HG03442 (cell line): ENCODE measurements around the gene TMEFF2.
"Not testable (repeated sequence)": the region's sequence is repeated elsewhere in the genome, so short reads cannot be mapped to it uniquely, and the experiment has no call there.

Experiments
- ATAC-seq: cut with Tn5 transposase; IDR thresholded peaks from one replicate; pipeline ENCODE4 v1.9.1; 2021; ENCODE audit warnings: mild to moderate bottlenecking, moderate library complexity; ENCODE audit not compliant: unreplicated experiment

Gene TMEFF2

DNA sequence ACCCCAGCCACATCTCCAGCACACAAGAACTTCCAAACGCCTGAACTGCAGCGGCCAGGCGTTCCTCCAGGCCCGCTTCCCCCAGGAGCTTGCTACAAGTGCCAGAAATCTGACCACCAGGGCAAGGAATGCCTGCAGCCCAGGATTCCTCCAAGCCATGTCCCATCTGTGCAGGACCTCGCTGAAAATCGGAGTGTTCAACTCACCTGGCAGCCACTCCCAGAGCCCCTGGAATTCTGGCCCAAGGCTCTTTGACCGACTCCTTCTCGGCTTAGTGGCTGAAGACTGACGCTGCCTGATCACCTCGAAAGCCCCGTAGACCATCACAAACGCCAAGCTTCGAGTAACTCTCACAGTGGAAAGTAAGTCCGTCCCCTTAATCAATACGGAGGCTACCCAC is 62.1 kb downstream of the TMEFF2 start:
- not testable (repeated sequence) for ATAC-seq

- not testable (repeated sequence) for ATAC-seq
These were observed 64.4 kb downstream of the TMEFF2 start for GRCh38 chr2:192130312-192130711.

DNA sequence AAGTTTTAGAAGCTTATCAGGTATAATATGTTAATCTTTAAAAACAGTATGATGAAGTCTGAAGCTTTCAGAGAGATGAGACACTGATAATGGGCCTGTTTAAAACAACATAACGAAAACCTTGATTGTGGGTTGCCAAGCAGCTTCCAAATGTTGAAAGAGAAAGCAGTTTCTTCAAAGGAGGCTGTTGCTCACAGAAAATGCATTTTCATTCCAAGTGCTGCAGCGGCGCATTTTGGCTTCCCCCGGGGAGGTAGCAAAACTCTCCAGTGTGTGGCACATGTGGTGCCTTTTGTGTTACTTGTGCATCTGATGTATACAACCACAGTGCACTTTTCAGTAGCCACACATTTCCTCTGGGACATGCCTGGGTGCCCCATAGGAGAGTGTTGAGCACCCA is 66.1 kb downstream of the TMEFF2 start:
- ATAC-seq: no peak

DNA sequence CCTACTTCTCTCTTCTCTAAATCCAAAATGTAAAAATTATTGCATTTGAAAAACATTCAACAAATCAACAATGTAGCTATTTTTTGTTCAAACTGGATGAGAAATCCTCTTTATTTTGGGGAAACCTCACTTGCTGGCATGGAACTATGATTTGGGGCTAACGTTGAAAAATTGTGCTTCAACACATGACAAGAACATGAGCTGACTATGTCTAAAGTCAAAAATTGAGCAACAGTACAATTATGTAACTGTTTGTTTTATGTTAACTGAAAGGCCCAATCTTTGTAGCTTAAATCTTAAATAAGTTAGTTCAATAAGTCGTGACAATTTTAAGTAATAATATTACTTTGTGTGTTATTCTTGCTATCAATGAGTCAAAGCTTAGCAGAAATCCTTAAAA is 67.3 kb downstream of the TMEFF2 start:
- ATAC-seq: no peak

GRCh38 chr2:192126912-192127311 is 67.8 kb downstream of the TMEFF2 start:
- no peak for ATAC-seq

DNA sequence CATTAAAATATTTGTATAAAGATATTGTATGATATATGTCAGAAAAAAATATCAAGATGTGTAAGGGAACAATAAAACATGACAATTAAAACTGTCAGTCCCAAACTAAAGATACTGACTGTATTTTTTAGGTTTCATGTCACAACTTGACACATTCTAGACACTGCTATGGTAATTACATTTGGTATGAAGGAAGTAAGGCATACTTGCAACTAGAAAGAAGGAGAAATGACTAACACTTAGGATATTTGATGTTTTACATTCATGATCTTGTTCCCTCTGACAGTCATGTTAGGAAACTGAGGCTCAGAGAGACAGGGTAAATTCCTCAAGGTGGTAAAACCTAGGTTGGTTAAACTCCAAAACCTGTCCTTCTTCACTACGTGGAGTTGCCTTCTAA is 68.3 kb downstream of the TMEFF2 start:
- ATAC-seq: no peak

- no peak for ATAC-seq
These were observed 70.2 kb downstream of the TMEFF2 start for GRCh38 chr2:192124571-192124970.

- ATAC-seq: no peak
These were observed 70.9 kb downstream of the TMEFF2 start for GRCh38 chr2:192123847-192124246.

GRCh38 chr2:192122946-192123345 is 71.8 kb downstream of the TMEFF2 start:
- no peak for ATAC-seq

GRCh38 chr2:192122141-192122540 is 72.6 kb downstream of the TMEFF2 start:
- no peak for ATAC-seq

GRCh38 chr2:192119536-192119935 is 75.2 kb downstream of the TMEFF2 start:
- ATAC-seq: no peak

- ATAC-seq: no peak
These were observed 77.0 kb downstream of the TMEFF2 start for GRCh38 chr2:192117705-192118104.

DNA sequence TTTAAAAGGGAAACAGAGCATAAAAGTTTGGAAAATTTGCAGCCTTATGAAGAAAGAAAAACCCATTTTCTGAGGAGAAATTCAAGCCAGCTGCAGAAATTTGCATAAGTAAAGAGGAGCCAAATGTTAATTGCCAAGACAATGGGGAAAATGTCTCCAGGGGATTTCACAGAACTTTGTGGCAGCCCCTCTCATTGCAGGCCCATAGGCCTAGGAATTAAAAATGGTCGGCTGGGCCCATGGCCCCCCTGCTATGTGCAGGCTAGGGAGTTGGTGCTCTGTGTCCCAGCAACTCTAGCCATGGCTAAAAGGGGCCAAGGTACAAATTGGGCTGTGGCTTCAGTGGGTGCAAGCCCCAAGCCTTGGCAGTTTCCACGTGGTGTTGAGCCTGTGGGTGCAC is 83.2 kb downstream of the TMEFF2 start:
- ATAC-seq: not testable (repeated sequence)

DNA sequence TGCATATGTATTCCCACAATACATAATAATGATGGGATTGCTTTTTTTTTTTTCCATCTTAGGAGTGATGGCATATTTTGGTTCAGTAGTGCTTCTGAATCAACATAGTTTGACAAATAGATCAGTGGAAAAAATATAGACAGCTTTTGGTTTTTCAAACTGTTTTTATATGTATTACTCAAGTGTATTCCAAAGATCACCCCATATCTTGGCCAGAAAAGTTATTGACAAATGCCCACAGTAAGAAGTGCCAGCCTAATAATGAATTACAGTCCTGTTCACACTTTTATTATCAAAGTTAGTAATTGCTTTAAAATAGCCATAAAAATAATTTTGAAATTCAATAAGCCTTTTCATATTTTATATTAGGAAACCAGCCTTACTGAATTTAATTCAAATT is 95.0 kb downstream of the TMEFF2 start:
- no peak for ATAC-seq

DNA sequence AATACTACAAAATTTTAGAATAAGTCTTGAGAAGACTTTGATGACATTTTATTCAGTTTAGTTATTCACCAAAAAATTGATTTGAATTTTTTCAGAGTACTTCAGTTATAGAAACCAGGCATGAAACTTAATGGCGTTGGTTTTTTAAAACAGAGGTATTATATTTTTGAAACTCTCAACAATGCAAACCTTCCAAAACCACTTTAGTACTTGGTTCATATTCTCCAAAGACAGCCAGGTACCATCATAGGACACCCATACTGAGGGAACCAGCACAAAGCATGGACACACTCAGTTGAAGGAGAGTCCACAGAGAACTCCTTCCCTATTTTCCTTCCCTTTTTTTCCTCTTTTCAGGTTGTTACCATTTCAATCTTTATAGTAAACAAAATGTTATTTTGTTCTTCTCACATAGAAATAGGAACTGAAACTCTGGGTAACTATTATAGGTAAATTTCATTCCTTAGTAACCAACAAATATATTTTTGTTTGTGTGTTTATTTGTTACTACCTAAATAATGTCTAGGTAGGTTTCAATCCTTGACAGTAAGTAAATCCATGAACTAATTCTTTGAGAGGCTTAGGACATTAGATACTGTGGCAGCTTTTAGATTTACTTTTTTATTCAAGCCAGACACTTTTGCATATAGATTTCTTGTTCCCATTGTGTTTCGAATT is 95.8 kb downstream of the TMEFF2 start:
- ATAC-seq: no peak

GRCh38 chr2:192091476-192091875 is 103.3 kb downstream of the TMEFF2 start:
- ATAC-seq: no peak

- ATAC-seq: no peak
These were observed 103.8 kb downstream of the TMEFF2 start for GRCh38 chr2:192090911-192091310.

DNA sequence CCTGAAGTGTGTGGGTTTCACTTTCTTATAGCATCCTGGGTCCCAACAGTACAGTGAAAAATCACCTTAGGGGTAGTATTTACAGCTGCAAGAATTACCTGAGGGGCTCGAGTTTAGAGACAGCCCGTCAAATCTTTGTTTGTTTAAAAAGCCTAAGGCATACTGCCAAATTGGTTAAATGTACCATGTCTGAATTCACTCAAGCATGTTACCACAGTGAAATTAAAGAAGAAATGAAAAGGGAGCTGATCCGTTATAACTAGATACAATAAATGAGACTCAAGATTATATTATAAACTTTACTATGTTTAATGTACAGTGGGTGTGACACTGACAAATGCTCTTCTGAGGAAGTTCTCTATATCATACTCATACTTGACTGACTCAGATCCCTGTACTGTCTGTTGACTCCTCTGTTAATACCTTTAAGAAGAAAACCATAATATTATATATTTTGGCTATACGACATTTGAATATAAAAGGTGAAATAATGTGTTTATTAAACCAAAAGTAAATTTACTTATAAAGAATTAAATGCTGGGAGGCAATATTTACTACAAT is 107.3 kb downstream of the TMEFF2 start:
- ATAC-seq: no peak

- ATAC-seq: no peak
These were observed 112.6 kb downstream of the TMEFF2 start for GRCh38 chr2:192082121-192082520.

DNA sequence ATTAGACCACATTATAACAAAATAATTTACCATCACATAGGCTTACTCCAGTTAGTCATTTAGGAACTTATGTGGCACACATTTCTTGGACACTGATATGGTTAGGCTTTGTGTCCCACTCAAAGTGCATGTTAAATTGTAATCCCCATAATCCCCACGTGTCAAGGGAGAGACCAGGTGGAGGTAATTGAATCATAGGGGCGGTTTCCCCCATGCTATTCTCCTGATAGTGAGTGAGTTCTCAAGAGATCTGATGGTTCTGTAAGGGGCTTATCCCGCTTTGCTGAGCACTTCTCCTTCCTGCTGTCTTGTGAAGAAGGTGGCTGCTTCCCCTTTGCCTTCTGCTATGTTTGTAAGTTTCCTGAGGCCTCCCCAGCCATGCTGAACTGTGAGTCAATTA is 114.6 kb downstream of the TMEFF2 start:
- ATAC-seq: not testable (repeated sequence)

DNA sequence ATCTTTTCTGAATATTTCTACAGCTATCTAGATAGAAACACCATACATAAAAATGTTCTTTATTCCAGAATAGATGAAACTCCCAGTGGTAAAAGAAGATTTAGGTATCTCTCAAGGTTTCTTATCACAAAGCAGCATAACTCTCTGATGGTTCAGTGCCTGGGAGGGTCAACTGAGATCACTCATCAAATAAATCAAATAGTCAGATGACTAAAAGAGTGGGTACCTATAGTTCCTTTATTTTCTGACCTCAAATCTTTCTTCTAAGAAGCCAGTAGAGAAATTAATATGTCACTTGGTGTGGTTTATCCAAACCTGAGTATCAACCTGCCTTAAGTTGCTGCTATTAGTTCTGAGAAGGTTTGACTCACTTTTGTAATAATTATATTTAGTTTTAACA is 120.9 kb downstream of the TMEFF2 start:
- no peak for ATAC-seq

DNA sequence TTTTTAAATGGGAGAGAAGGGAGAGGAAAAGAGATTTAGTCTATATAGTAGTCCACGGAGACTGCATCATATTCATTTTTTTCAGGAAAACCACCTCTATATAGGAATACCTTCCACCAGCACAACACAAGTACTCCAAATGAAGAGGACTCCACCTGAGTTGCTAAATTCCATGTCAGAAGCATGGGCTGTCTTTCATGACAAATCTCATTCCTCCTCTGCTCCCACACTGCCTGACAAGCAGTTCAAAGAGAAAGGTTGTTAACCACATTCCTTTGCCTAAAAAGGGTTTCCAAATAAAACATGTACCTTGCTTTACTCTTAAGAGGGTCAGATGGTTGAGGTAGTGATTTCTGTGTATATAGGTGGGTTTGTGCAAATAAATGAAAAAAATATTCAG is 122.0 kb downstream of the TMEFF2 start:
- no peak for ATAC-seq

DNA sequence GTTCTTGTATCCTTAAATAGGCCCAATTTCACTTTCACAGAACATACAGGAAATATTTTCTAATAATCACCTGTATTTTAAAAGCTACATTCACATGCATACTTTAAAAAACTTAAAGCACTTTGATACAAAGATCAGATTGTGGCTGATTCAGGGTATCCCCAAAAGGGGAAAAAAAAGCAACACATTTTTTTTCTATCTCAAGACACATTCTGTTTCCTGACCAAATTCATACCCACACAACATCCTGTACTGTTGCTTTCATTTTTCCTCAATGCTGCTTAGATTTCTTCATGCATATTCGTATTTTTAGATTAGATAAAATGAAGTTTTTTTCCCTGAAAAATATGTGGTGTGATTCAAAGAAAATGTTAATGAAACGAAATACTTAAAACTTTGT is 122.5 kb downstream of the TMEFF2 start:
- ATAC-seq: no peak
